Adrenal gland (tissue), 5 donors: ENCODE measurements around the gene HTR4.

Experiments
- POLR2A ChIP-seq, 2 donors: fragments of 450-650 bp; IDR thresholded peaks; one replicate each; pipeline ENCODE4 v1.6.1; 2017; ENCODE audit warnings: antibody characterized with exemption in 2 of 2, mild to moderate bottlenecking in 2 of 2, moderate library complexity in 1 of 2
- TF ChIP-seq, protein P1 (sequence below), 6 experiments: fragments of 450-650 bp in 4 of 6; fragments of 200-600 bp in 2 of 6; sonication (generic) in 1 of 6; IDR thresholded peaks; 1 replicate in 5 of 6; 2 replicates in 1 of 6; pipeline versions ENCODE4 v1.5.1 to v1.8.0; 2016 to 2021; ENCODE audit warnings: antibody characterized with exemption in 6 of 6, mild to moderate bottlenecking in 2 of 6, moderate library complexity in 1 of 6
- donor health status: DM: no; HTN: no; CAD: no.

DNA sequence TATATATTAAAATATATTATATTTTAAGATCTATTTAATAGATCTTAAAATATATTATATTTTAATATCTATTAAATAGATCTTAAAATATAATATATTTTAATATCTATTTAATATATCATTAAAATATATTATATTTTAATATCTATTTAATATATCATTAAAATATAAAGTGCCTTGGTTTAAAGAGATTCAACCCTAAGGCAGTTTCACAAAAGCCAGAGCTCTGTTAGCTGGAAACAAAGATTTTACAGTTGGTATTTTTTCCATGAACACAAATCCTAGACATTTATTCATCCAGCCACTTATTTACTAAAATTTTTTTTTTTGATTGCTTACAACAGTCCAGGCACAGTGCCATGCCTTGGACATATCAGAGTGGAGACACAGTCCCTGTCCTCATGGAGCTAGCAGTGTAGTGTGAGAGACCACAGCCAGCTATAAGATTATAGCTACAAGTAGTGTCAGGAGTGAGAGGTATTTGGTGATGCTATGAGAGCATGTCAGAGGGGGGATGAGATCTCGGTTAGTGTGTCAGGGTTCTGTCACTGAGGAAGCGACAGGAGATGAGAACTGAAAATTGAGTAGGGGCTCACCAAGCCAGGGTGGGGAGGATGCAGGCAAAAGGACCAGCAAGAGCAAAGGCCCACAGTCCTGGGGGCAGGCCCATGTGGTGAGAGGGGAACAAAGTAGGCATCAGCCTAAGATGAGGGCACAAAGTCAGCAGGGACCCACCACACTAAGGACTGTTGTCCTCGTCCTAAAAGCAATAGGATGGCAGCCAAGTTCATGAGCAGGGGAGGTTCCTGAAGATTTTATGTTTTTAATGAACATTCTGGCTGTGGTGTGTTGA is 196.1 kb downstream of the HTR4 start:
- TF ChIP-seq, protein P1, sequence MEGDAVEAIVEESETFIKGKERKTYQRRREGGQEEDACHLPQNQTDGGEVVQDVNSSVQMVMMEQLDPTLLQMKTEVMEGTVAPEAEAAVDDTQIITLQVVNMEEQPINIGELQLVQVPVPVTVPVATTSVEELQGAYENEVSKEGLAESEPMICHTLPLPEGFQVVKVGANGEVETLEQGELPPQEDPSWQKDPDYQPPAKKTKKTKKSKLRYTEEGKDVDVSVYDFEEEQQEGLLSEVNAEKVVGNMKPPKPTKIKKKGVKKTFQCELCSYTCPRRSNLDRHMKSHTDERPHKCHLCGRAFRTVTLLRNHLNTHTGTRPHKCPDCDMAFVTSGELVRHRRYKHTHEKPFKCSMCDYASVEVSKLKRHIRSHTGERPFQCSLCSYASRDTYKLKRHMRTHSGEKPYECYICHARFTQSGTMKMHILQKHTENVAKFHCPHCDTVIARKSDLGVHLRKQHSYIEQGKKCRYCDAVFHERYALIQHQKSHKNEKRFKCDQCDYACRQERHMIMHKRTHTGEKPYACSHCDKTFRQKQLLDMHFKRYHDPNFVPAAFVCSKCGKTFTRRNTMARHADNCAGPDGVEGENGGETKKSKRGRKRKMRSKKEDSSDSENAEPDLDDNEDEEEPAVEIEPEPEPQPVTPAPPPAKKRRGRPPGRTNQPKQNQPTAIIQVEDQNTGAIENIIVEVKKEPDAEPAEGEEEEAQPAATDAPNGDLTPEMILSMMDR (IDR thresholded peaks at IDR 0.05): no peak
- TF ChIP-seq POLR2A (IDR thresholded peaks at IDR 0.05): no peak
